Measurements from ENCODE around the gene SLC35G2. TPM values are rescaled to one million over a fixed set of nuclear protein-coding genes. Genes with fewer than 3 reads are reported as not detected.
"Not testable (repeated sequence)": the region's sequence is repeated elsewhere in the genome, so short reads cannot be mapped to it uniquely, and the experiment has no call there.

The SLC35G2 gene
- total and polyA plus RNA-seq, 2 of the 4 experiments (the other 2 are of a cell fraction): 6.6 to 7.0 TPM

DNA sequence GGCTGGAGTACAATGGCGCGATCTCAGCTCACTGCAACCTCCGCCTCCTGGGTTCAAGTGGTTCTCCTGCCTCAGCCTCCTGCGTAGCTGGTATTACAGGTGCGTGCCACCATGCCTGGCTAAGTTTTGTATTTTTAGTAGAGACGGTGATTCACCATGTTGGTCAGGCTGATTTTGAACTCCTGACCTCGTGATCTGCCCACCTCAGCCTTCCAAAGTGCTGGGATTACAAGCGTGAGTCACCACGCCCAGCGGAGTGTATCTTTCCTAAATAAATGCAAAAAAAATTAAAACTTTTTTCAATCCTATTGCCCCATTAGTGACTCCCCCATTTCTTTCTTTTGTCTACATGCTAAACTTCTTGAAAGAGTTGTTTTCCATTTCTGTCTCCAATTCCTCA is 17.8 kb upstream of the SLC35G2 start:
- H4K20me1 ChIP-seq (ENCODE audit: insufficient read depth, low read length); BruUV-seq (replicated peaks); H2BK20ac ChIP-seq (ENCODE audit: low read depth, low read length); H3K9me3 ChIP-seq (ENCODE audit: control insufficient read depth, insufficient read depth, low read length); H4K91ac ChIP-seq (ENCODE audit: insufficient read depth, low read depth, low read length); H3K4me1 ChIP-seq (ENCODE audit: control insufficient read depth, insufficient read depth, low read length); H2AK9ac ChIP-seq (replicated peaks; ENCODE audit: low read depth, low read length, poor library complexity); H4K5ac ChIP-seq (ENCODE audit: low read depth, low read length); H4K8ac ChIP-seq (ENCODE audit: low read depth in 2 of 2, low read length in 2 of 2); H3K9ac ChIP-seq (ENCODE audit: low read depth, low read length); H3K27ac ChIP-seq (ENCODE audit: insufficient read depth, low read length); H2BK15ac ChIP-seq (ENCODE audit: low read depth, low read length); H2AFZ ChIP-seq (replicated peaks; ENCODE audit: low read length, poor library complexity); H3K4ac ChIP-seq (ENCODE audit: low read depth, low read length); in situ Hi-C loops (cut with MboI; ENCODE audit: low sequenced_read_pairs); H2BK5ac ChIP-seq (ENCODE audit: low read depth, low read length, poor library complexity, severe bottlenecking); CTCF ChIA-PET; H3K36me3 ChIP-seq (ENCODE audit: control insufficient read depth, insufficient read depth, low read length); DNase-seq; H3K27me3 ChIP-seq (ENCODE audit: control insufficient read depth, insufficient read depth, low read length); H3K4me3 ChIP-seq (ENCODE audit: insufficient read depth, low read depth, low read length); H3K23ac ChIP-seq (ENCODE audit: low read depth, low read length); ATAC-seq (ENCODE audit: low read depth); dilution Hi-C loops (cut with HindIII; ENCODE audit: low sequenced_read_pairs, unreplicated experiment); H3K79me1 ChIP-seq (ENCODE audit: low read depth in 1 of 2, low read length in 2 of 2); intact Hi-C loops (cut with micrococcal nuclease); H3K56ac ChIP-seq (ENCODE audit: extremely low read depth, insufficient read depth, low read length); H2BK120ac ChIP-seq (ENCODE audit: low read depth, low read length); H3K18ac ChIP-seq (ENCODE audit: low read depth, low read length); H2AK5ac ChIP-seq (ENCODE audit: low read depth, low read length); H3K9me1 ChIP-seq (ENCODE audit: insufficient read depth, low read length); POLR2A ChIA-PET (ENCODE audit: unreplicated experiment); H3K14ac ChIP-seq (replicated peaks; ENCODE audit: low read depth, low read length); H3K4me2 ChIP-seq (ENCODE audit: low read depth, low read length): not testable (repeated sequence)
- WGBS, 2 experiments (ENCODE audit: extremely low coverage in 2 of 2, insufficient read length in 1 of 2): 100% methylated on average over 1 of the region's 10 CpGs; no CpG with 5 or more reads in 1 of the 2 experiments

Data from IMR-90 (cell line).